ENCODE results near the gene NCAPG.
"Not testable (repeated sequence)": the region's sequence is repeated elsewhere in the genome, so short reads cannot be mapped to it uniquely, and the experiment has no call there.

The NCAPG gene

GRCh38 chr4:17851959-17852358 is 41.2 kb downstream of the NCAPG start:
- no peak overlapping the region for H3K4me3 ChIP-seq (ENCODE audit: low read length)
- DNase-seq (ENCODE audit: low read depth): no peak
- TF ChIP-seq CTCF (conservative IDR thresholded peaks at IDR 0.05; ENCODE audit: low read length): no peak

GRCh38 chr4:17854036-17854435 is 43.3 kb downstream of the NCAPG start:
- TF ChIP-seq CTCF (conservative IDR thresholded peaks at IDR 0.05; ENCODE audit: low read length): no peak
- H3K4me3 ChIP-seq (ENCODE audit: low read length): no peak overlapping the region
- no peak for DNase-seq (ENCODE audit: low read depth)

- no peak for DNase-seq (ENCODE audit: low read depth)
- TF ChIP-seq CTCF (conservative IDR thresholded peaks at IDR 0.05; ENCODE audit: low read length): no peak
- no peak overlapping the region for H3K4me3 ChIP-seq (ENCODE audit: low read length)
These were observed 49.1 kb downstream of the NCAPG start for GRCh38 chr4:17859793-17860406.

- not testable (repeated sequence) for DNase-seq (ENCODE audit: low read depth); H3K4me3 ChIP-seq (ENCODE audit: low read length)
These were observed 51.1 kb downstream of the NCAPG start for GRCh38 chr4:17861906-17862305.

GRCh38 chr4:17865866-17866363 is 55.1 kb downstream of the NCAPG start:
- DNase-seq (ENCODE audit: low read depth): no peak
- no peak for TF ChIP-seq CTCF (conservative IDR thresholded peaks at IDR 0.05; ENCODE audit: low read length)
- H3K4me3 ChIP-seq (ENCODE audit: low read length): no peak overlapping the region

- DNase-seq (ENCODE audit: low read depth): no peak
- no peak for TF ChIP-seq CTCF (conservative IDR thresholded peaks at IDR 0.05; ENCODE audit: low read length)
- no peak overlapping the region for H3K4me3 ChIP-seq (ENCODE audit: low read length)
These were observed 56.0 kb downstream of the NCAPG start for GRCh38 chr4:17866810-17867209.

GRCh38 chr4:17867276-17867675 is 56.5 kb downstream of the NCAPG start:
- no peak overlapping the region for H3K4me3 ChIP-seq (ENCODE audit: low read length)
- no peak for TF ChIP-seq CTCF (conservative IDR thresholded peaks at IDR 0.05; ENCODE audit: low read length)
- DNase-seq (ENCODE audit: low read depth): no peak

Measured in AG10803 (cell line).